NOMO-1 (cell line): ENCODE results near the gene GNPTAB.
A peak's percentile ranks its signal among the peaks of the same experiment; 100 is the strongest.

ENCODE experiments used
- DNase-seq, 2 experiments: peaks; one replicate each; lab custom pipeline; 2025; ENCODE audit not compliant: unreplicated experiment in 2 of 2; lab: John Stamatoyannopoulos, UW

GNPTAB gene

DNA sequence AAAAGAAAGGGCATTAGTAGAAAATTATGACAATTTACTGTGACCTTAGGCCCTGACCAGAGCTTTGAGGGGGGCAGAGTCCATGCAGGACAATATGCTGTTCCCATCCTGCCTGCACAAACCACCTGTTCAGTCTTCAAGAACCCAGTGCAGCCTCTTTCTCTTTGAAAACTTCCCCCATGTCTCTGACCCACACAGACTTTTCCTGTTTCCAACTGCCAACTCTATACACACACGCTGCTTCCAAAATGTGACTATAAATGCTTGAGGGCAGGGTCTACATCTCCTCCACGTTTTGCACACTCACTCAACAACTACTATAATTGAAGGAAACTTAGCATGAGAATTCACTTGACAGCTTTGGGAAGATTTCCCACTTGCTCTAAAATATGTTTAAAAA lies 54.9 kb downstream of the GNPTAB start:
- DNase-seq = no peak

DNA sequence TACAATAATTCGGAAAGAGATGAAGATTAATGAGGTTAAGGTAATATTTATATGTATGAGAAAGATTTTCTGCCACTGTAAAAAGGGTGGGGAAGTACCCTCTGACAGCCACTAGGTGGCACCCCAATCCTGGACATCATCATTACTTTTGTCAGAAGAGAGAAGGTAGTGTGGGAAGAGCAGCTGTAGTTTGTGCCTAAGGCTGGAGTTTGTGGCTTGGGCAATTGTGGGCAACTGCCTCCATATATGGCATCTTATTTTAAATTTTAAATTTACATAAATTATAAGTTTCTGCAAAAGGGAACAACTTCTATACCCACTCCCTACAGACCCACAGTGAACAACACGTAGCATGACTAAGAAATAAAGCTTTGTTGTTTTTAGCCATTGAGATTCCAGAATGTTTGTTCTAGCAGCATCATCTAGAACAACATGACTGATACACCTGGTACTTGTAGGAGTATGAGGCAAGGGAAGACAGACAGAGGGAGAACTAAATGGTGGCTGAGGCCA lies 57.1 kb downstream of the GNPTAB start:
- DNase-seq = peak; percentile 60 to 85

- DNase-seq = peak; percentile 64 to 86
These were observed 58.6 kb downstream of the GNPTAB start for GRCh38 chr12:101772012-101772775.

DNA sequence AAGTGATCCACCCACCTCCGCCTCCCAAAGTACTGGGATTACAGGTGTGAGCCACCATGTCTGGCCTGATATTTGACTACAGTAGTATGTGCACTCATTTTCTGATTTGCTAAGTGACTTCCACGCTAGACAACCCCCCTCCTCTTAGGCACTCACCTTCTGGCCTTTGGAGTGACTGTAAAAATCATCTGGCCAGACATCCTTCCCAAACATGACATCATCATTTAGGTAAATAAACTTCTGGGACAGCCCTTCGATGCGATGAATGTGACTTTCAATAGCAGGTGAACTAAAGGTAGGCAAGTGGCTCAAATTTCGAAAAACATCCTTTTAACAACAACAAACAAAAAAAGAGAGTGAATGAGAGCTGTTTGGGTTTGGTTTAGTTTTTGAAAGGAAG lies 60.9 kb downstream of the GNPTAB start:
- DNase-seq = no peak

- DNase-seq = no peak
These were observed 62.0 kb downstream of the GNPTAB start for GRCh38 chr12:101768781-101769180.

DNA sequence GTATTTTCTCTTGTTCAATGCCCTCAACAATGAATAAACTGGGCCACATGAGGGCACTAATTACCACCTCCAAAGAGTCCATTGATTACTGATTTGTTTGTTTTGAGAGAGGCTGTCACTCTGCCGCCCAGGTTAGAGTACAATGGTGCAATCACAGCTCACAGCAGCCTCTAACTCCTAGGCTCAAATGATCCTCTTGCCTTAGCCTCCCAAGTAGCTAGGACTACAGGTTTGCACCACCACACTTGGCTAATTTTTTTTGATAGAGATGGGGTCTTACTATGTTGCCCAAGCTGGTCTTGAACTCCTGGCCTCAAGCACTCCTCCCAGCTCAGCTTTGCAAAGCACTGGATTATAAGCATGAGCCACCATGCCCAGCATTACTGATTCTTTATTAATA lies 63.2 kb downstream of the GNPTAB start:
- no peak for DNase-seq

- DNase-seq = no peak
These were observed 66.5 kb downstream of the GNPTAB start for GRCh38 chr12:101764051-101764792.

DNA sequence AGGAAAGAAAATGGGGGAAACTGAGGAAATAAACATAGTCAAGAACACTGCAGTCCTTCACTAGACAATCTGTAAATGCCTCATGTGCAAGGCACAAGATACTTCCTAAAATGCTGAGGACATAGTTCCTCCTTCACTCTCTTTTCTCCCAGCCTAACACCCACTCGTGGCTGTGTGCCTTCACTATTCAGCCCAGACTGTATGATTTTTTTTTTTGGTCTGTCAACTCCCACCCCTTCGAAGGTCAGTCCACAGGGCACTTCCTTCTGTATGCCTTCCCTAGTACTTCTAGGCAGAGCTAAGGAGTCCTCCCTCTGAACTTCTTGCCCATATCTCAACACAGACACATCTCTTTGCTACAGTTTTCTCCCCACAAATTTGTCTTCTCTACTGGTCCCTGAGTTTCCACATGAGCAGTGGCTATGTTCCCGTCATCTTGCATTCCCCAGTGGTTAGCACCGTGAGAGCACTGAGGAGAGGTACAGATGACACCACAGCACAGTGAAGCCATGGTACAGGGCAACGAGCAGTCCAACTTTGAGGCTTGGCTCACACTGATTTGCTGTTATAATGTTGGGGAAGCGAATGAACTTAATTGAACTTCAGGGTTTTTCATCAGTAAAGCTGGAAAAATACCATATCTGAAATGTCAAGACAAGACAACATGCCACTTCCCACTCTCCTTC lies 67.4 kb downstream of the GNPTAB start:
- peak; percentile 12 to 45 for DNase-seq

GRCh38 chr12:101761781-101762180 lies 69.0 kb downstream of the GNPTAB start:
- DNase-seq = no peak

- no peak for DNase-seq
These were observed 69.4 kb downstream of the GNPTAB start for GRCh38 chr12:101761350-101761749.

GRCh38 chr12:101759396-101760047 lies 71.2 kb downstream of the GNPTAB start:
- peak in 1 of 2 experiments; percentile 10 for DNase-seq

DNA sequence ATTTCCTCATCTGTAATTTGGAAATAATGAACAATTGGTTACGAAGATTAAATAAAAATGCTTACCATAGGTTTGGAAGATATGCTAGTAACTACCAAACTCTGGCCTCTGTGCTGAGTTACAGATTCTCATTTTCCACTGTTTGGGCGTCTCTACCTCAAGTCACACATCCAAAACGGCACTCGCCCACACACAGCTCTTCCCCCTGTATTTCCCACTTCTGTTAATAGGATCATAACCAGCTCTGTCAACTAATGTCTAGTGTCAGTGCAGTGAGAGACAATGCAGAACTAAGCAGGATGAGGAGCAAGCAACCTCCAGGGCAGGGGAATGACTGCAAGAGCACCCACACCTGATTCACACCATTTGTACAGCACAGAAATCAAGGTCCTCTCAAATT lies 80.6 kb downstream of the GNPTAB start:
- DNase-seq = no peak

- no peak for DNase-seq
These were observed 81.1 kb downstream of the GNPTAB start for GRCh38 chr12:101749657-101750056.

DNA sequence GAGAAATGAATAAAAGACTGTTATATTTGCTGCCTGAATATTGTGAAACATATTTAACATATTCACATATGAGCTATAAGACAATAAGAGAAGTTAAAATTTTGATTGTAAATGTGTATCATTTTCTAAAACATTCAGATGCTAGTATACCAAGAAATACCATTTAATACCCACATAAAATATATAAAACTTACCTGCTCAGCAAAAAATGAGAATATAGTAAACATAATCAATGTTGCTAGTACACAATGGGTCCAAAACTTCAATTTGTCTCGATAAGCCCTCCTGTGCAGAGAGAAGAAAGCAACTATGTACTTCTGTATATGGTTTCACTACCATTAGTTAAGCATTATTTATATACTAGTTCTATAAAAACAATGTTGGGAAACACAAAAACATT lies 81.9 kb downstream of the GNPTAB start:
- DNase-seq = no peak

- DNase-seq = no peak
These were observed 83.1 kb downstream of the GNPTAB start for GRCh38 chr12:101747697-101748096.

GRCh38 chr12:101746661-101747060 lies 84.1 kb downstream of the GNPTAB start:
- no peak for DNase-seq

DNA sequence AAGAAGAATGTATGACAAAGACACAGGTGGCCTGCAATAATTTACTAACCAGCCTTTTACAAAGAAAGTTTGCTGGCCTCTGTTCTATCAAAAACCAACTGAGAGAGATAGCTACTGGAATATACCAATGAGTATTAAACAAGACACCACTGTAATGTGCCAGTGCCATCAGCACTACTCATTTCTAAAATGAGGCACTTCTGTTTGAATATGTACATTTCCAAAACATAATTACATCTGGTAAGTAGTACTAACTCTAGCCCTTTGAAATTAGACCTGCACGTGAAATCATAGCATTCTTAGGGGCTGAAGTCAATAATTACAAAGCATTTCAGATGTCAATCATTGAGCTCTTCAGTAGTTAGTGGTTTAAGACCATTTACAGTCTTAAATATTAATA lies 84.6 kb downstream of the GNPTAB start:
- DNase-seq = no peak

- no peak for DNase-seq
These were observed 85.3 kb downstream of the GNPTAB start for GRCh38 chr12:101745481-101745880.

DNA sequence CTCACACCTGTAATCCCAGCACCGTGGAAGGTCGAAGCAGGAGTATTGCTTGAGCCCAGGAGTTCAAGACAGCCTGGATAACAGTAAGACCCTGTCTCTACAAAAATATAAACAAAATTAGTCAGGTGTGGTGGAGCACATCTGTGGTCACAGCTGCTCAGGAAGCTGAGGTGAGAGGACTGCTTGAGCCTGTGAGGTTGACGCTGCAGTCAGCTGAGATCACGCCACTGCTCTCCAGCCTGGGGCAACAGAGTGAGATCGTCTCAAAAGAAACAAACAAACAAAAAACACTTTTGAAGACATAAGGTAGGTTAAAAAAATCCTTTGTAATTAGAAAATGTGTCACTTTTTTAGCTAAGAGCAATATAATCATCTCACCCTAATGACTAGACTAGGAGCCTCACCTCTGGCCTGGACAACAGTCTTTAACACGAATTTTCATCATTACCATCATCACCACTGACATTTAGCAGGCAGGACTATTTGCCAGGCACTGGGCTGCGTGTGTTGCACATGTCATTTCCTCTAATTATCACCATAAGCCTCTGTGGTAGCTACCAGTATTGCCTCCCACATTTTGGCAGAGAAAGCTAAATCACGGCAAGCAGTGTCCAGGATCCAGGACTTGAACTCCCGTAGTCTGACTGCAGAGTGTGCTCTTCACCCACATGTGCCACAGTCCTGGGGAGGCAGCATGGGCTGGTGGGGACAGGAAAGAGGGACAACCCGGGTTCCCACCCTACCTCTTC lies 86.9 kb downstream of the GNPTAB start:
- DNase-seq = no peak

DNA sequence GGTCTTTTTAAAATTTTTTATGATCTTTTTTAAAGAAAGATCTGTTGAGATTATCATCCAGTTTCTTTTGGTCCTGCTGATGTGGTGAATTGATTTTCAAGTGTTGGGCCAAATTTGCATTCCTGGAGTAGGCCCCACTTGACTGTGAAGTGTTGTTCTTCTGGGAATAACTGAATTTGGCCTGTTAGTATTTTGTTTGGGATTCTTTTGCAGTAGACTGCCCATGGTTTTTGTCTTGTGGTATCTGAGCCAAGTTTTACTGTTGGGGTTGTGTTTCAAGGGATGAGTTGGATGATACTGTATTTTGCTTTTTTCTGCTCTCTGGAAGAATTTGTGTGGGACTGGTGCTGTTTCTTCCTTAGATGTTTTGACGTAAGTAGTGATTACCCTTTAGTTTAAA lies 87.5 kb downstream of the GNPTAB start:
- DNase-seq = no peak
